HepG2 (cell line): ENCODE data around the gene B3GAT3. TPM values are rescaled to one million over a fixed set of nuclear protein-coding genes. Genes with fewer than 3 reads are reported as not detected.
A peak's percentile ranks its signal among the peaks of the same experiment; 100 is the strongest.

Experiments used
- ATM ChIP-seq: fragments of 450-650 bp; IDR thresholded peaks from 2 replicates; pipeline ENCODE4 v1.7.1; 2017; ENCODE audit warnings: mild to moderate bottlenecking, borderline replicate concordance
- DNMT1 ChIP-seq: sonication (generic); formaldehyde crosslinking; IDR thresholded peaks from 2 replicates; pipeline ENCODE4 v1.5.1; 2020; ENCODE audit warnings: mild to moderate bottlenecking, missing genetic modification reagents
- HES4 ChIP-seq: sonication (generic); formaldehyde crosslinking; IDR thresholded peaks from 2 replicates; pipeline ENCODE4 v1.9.0; 2021; ENCODE audit warnings: mild to moderate bottlenecking, missing genetic modification reagents, borderline replicate concordance
- KLF12 ChIP-seq: sonication (generic); formaldehyde crosslinking; IDR thresholded peaks from 2 replicates; pipeline ENCODE4 v1.4.0; 2020; ENCODE audit warnings: missing genetic modification reagents, borderline replicate concordance
- LCORL ChIP-seq, 2 experiments: fragments of 450-650 bp in 1 of 2; sonication (generic) in 1 of 2; formaldehyde crosslinking in 1 of 2; IDR thresholded peaks; 2 replicates each; pipeline versions ENCODE4 v1.5.0 to v1.6.1; 2017 to 2020; ENCODE audit warnings: antibody characterized with exemption in 1 of 2, missing genetic modification reagents in 1 of 2
- NFE2 ChIP-seq: sonication (generic); formaldehyde crosslinking; IDR thresholded peaks from 2 replicates; pipeline ENCODE4 v1.4.0; 2020; ENCODE audit warnings: missing genetic modification reagents
- SP4 ChIP-seq: sonication (generic); formaldehyde crosslinking; IDR thresholded peaks from 2 replicates; pipeline ENCODE4 v1.8.1; 2023; ENCODE audit warnings: mild to moderate bottlenecking, missing genetic modification reagents
- TEAD3 ChIP-seq: optimal IDR thresholded peaks from 2 replicates; pipeline ENCODE3; 2016; ENCODE audit warnings: borderline replicate concordance
- ZBTB1 ChIP-seq: sonication (generic); formaldehyde crosslinking; IDR thresholded peaks from 2 replicates; pipeline ENCODE4 v1.4.0; 2020; ENCODE audit warnings: missing genetic modification reagents, borderline replicate concordance
- ZFP36 ChIP-seq: fragments of 150-350 bp; IDR thresholded peaks from 2 replicates; pipeline ENCODE4 v1.6.1; 2018; ENCODE audit warnings: borderline replicate concordance, low read length, low read depth; ENCODE audit not compliant: partially characterized antibody
- ZFP36L1 ChIP-seq: sonication (generic); formaldehyde crosslinking; IDR thresholded peaks from 2 replicates; pipeline ENCODE4 v1.8.0; 2022; ENCODE audit warnings: mild to moderate bottlenecking, missing genetic modification reagents, moderate library complexity
- ZNF121 ChIP-seq: sonication (generic); formaldehyde crosslinking; IDR thresholded peaks from 2 replicates; pipeline ENCODE4 v1.5.0; 2020; ENCODE audit warnings: mild to moderate bottlenecking, missing genetic modification reagents
- ZNF251 ChIP-seq: sonication (generic); formaldehyde crosslinking; IDR thresholded peaks from 2 replicates; pipeline ENCODE4 v1.9.0; 2021; ENCODE audit warnings: mild to moderate bottlenecking, missing genetic modification reagents
- ZNF572 ChIP-seq: sonication (generic); formaldehyde crosslinking; IDR thresholded peaks from 2 replicates; pipeline ENCODE4 v1.5.1; 2020; ENCODE audit warnings: mild to moderate bottlenecking, missing genetic modification reagents
- ZNF878 ChIP-seq: sonication (generic); formaldehyde crosslinking; IDR thresholded peaks from 2 replicates; pipeline ENCODE4 v1.8.1; 2023; ENCODE audit warnings: mild to moderate bottlenecking, missing genetic modification reagents, moderate library complexity
- ZNF879 ChIP-seq: sonication (generic); formaldehyde crosslinking; IDR thresholded peaks from 2 replicates; pipeline ENCODE4 v1.8.1; 2023; ENCODE audit warnings: missing genetic modification reagents
- polyA plus RNA-seq, 8 experiments: library from polyadenylated mRNA; depleted of rRNA in 3 of 8; stranded (reverse) in 7 of 8; unstranded in 1 of 8; fragments of >200 nt; fragmentation: Illumina TruSeq in 4 of 8; extraction: Trizol in 4 of 8; gene quantifications; 2 replicates each; pipeline versions ENCODE4 v1.2.1 to v1.2.3, GENCODE V29; 2011 to 2016; ENCODE audit warnings: low read depth in 4 of 8, missing spikeins in 1 of 8, mixed read lengths in 1 of 8; ENCODE audit not compliant: insufficient read depth in 1 of 8
- total RNA-seq, 5 experiments: library from RNA; depleted of rRNA; stranded (reverse); fragments of >200 nt; fragmentation: Illumina TruSeq; extraction: Trizol; gene quantifications; 2 replicates each; pipeline ENCODE4 v1.2.3, GENCODE V29; 2016; ENCODE audit warnings: low read depth in 1 of 5
- TF ChIP-seq, protein P1 (sequence below): sonication (generic); formaldehyde crosslinking; IDR thresholded peaks from 2 replicates; pipeline ENCODE4 v1.5.0; 2020; ENCODE audit warnings: mild to moderate bottlenecking, missing genetic modification reagents
- TF ChIP-seq, protein P2 (sequence below): sonication (generic); formaldehyde crosslinking; IDR thresholded peaks from 2 replicates; pipeline ENCODE4 v1.5.0; 2020; ENCODE audit warnings: mild to moderate bottlenecking, missing genetic modification reagents
- TF ChIP-seq, protein P3 (sequence below): sonication (generic); formaldehyde crosslinking; IDR thresholded peaks from 2 replicates; pipeline ENCODE4 v1.4.0; 2020; ENCODE audit warnings: mild to moderate bottlenecking, missing genetic modification reagents
- TF ChIP-seq, protein P4 (sequence below): sonication (generic); formaldehyde crosslinking; IDR thresholded peaks from 2 replicates; pipeline ENCODE4 v1.4.0; 2020; ENCODE audit warnings: missing genetic modification reagents, borderline replicate concordance

B3GAT3 gene
- total and polyA plus RNA-seq, 2 of the 13 experiments (the other 11 are each of a cell fraction or from before 2014, with no cell fraction given), result 21.3 to 26.1 TPM

DNA sequence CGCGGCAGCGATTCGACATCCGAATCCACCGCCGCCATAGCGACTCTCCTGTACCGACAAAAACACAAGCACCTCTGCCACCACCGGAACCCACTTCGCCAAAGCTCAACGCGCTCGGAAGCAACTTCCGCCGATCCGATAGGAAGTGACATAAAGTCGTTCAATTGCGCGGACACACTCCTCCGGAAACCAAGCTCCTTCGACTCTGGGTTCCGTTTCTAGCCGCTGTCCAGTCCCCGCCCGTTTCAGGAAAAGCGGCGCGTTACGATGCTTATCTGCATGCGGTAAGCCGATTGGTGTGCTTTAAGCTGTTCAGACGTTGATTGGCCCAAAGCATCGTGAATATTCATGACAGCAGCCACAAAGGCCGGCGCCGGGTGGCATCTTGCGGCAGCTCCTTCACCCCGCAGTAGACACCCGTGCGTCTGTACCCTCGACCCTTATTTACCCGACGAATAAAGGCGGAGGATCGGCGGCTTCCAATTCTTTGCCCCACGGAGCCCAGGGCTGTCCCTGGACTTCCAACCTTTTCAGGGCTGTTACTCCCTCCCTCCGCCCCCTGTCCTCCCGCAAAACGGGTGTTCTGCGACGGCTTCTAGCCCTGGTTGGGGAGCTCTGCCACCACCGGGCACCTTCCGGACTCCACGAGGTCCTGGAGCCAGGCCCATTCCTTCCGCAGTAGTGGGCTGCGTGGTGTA is 30.2 kb downstream of the B3GAT3 start, which contains the start of gene TUT1 (continued):
- TF ChIP-seq, protein P1, sequence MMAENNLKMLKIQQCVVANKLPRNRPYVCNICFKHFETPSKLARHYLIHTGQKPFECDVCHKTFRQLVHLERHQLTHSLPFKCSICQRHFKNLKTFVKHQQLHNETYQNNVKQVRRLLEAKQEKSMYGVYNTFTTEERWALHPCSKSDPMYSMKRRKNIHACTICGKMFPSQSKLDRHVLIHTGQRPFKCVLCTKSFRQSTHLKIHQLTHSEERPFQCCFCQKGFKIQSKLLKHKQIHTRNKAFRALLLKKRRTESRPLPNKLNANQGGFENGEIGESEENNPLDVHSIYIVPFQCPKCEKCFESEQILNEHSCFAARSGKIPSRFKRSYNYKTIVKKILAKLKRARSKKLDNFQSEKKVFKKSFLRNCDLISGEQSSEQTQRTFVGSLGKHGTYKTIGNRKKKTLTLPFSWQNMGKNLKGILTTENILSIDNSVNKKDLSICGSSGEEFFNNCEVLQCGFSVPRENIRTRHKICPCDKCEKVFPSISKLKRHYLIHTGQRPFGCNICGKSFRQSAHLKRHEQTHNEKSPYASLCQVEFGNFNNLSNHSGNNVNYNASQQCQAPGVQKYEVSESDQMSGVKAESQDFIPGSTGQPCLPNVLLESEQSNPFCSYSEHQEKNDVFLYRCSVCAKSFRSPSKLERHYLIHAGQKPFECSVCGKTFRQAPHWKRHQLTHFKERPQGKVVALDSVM (CRISPR knock-in tag), result no peak
- TF ChIP-seq, protein P2, sequence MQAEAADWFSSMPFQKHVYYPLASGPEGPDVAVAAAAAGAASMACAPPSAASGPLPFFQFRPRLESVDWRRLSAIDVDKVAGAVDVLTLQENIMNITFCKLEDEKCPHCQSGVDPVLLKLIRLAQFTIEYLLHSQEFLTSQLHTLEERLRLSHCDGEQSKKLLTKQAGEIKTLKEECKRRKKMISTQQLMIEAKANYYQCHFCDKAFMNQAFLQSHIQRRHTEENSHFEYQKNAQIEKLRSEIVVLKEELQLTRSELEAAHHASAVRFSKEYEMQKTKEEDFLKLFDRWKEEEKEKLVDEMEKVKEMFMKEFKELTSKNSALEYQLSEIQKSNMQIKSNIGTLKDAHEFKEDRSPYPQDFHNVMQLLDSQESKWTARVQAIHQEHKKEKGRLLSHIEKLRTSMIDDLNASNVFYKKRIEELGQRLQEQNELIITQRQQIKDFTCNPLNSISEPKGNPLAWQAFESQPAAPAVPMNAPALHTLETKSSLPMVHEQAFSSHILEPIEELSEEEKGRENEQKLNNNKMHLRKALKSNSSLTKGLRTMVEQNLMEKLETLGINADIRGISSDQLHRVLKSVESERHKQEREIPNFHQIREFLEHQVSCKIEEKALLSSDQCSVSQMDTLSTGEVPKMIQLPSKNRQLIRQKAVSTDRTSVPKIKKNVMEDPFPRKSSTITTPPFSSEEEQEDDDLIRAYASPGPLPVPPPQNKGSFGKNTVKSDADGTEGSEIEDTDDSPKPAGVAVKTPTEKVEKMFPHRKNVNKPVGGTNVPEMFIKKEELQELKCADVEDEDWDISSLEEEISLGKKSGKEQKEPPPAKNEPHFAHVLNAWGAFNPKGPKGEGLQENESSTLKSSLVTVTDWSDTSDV (CRISPR knock-in tag), result 0 out of 2 replicates have a peak, but pooled peaks have one; percentile 8
- peak; percentile 91 for TF ChIP-seq SP4 (CRISPR knock-in tag)
- TF ChIP-seq ZNF251 (CRISPR knock-in tag), result 0 out of 2 replicates have a peak, but pooled peaks have one; percentile 12
- TF ChIP-seq ZFP36L1 (CRISPR knock-in tag), result peak; percentile 62; the same call in 1 of the 2 replicates
- TF ChIP-seq ZBTB1, result no peak
- TF ChIP-seq, protein P3, sequence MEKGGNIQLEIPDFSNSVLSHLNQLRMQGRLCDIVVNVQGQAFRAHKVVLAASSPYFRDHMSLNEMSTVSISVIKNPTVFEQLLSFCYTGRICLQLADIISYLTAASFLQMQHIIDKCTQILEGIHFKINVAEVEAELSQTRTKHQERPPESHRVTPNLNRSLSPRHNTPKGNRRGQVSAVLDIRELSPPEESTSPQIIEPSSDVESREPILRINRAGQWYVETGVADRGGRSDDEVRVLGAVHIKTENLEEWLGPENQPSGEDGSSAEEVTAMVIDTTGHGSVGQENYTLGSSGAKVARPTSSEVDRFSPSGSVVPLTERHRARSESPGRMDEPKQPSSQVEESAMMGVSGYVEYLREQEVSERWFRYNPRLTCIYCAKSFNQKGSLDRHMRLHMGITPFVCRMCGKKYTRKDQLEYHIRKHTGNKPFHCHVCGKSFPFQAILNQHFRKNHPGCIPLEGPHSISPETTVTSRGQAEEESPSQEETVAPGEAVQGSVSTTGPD (CRISPR knock-in tag), result peak; percentile 82; the same call in 1 of the 2 replicates
- 0 out of 2 replicates have a peak, but pooled peaks have one; percentile 25 for TF ChIP-seq ZNF572 (CRISPR knock-in tag)
- TF ChIP-seq ZNF121 (CRISPR knock-in tag), result no peak
- peak; percentile 87 for TF ChIP-seq TEAD3
- TF ChIP-seq KLF12, result peak; percentile 77; the same call in 1 of the 2 replicates
- 0 out of 2 replicates have a peak, but pooled peaks have one; percentile 57 for TF ChIP-seq DNMT1 (CRISPR knock-in tag)
- TF ChIP-seq NFE2, result no peak
- no peak for TF ChIP-seq ZNF879 (CRISPR knock-in tag)
- TF ChIP-seq ATM, result no peak
- no peak; the same call in 1 of the 2 replicates for TF ChIP-seq ZNF878 (CRISPR knock-in tag)
- 0 out of 2 replicates have a peak, but pooled peaks have one; percentile 19 for TF ChIP-seq HES4
- no peak for TF ChIP-seq LCORL (IDR thresholded peaks at IDR 0.05)
- peak; percentile 46; the same call in 1 of the 2 replicates for TF ChIP-seq LCORL (CRISPR knock-in tag; IDR thresholded peaks at IDR 0.05)
- TF ChIP-seq, protein P4, sequence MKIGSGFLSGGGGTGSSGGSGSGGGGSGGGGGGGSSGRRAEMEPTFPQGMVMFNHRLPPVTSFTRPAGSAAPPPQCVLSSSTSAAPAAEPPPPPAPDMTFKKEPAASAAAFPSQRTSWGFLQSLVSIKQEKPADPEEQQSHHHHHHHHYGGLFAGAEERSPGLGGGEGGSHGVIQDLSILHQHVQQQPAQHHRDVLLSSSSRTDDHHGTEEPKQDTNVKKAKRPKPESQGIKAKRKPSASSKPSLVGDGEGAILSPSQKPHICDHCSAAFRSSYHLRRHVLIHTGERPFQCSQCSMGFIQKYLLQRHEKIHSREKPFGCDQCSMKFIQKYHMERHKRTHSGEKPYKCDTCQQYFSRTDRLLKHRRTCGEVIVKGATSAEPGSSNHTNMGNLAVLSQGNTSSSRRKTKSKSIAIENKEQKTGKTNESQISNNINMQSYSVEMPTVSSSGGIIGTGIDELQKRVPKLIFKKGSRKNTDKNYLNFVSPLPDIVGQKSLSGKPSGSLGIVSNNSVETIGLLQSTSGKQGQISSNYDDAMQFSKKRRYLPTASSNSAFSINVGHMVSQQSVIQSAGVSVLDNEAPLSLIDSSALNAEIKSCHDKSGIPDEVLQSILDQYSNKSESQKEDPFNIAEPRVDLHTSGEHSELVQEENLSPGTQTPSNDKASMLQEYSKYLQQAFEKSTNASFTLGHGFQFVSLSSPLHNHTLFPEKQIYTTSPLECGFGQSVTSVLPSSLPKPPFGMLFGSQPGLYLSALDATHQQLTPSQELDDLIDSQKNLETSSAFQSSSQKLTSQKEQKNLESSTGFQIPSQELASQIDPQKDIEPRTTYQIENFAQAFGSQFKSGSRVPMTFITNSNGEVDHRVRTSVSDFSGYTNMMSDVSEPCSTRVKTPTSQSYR (CRISPR knock-in tag), result no peak
- TF ChIP-seq ZFP36, result no peak
